GM12874 (cell line): ENCODE data around the gene TRIM61.
A peak's percentile ranks its signal among the peaks of the same experiment; 100 is the strongest.

ENCODE experiments used
- TF ChIP-seq, protein P1 (sequence below): IDR thresholded peaks from 2 replicates; pipeline ENCODE4 v1.5.1; 2011; ENCODE audit warnings: low read depth, mild to moderate bottlenecking, control low read depth, low read length, moderate library complexity; ENCODE audit not compliant: insufficient read depth

TRIM61 gene

DNA sequence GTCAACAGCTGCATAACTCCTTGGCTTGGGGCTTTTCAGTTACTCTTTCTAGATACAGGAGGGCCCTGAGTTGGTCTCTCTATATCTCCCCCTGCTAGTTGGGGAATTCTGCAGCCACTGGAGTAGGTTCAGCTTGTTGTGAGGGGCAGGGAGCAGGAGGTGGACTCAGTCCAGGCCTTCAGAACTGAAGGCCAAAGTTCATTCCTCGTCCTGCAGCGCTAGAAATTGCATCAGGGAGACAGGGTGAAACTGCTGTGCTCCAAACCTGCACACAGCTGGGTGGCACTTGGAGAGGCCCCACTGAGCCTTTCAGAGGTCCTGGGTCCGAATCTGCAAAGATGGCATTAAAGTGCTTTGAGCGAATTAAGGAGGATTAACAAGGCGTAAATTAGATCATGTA lies 29.4 kb upstream of the TRIM61 start:
- TF ChIP-seq, protein P1, sequence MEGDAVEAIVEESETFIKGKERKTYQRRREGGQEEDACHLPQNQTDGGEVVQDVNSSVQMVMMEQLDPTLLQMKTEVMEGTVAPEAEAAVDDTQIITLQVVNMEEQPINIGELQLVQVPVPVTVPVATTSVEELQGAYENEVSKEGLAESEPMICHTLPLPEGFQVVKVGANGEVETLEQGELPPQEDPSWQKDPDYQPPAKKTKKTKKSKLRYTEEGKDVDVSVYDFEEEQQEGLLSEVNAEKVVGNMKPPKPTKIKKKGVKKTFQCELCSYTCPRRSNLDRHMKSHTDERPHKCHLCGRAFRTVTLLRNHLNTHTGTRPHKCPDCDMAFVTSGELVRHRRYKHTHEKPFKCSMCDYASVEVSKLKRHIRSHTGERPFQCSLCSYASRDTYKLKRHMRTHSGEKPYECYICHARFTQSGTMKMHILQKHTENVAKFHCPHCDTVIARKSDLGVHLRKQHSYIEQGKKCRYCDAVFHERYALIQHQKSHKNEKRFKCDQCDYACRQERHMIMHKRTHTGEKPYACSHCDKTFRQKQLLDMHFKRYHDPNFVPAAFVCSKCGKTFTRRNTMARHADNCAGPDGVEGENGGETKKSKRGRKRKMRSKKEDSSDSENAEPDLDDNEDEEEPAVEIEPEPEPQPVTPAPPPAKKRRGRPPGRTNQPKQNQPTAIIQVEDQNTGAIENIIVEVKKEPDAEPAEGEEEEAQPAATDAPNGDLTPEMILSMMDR = no peak

- TF ChIP-seq, protein P1 = no peak
Measured at GRCh38 chr4:165006456-165006855, 29.0 kb upstream of the TRIM61 start.

- TF ChIP-seq, protein P1 = no peak
Measured at GRCh38 chr4:165005352-165005925, 28.0 kb upstream of the TRIM61 start.

GRCh38 chr4:164997941-164998340 lies 20.5 kb upstream of the TRIM61 start:
- TF ChIP-seq, protein P1 = no peak

GRCh38 chr4:164997324-164997723 lies 19.9 kb upstream of the TRIM61 start:
- TF ChIP-seq, protein P1 = peak; percentile 25; the same call in 1 of the 2 replicates

DNA sequence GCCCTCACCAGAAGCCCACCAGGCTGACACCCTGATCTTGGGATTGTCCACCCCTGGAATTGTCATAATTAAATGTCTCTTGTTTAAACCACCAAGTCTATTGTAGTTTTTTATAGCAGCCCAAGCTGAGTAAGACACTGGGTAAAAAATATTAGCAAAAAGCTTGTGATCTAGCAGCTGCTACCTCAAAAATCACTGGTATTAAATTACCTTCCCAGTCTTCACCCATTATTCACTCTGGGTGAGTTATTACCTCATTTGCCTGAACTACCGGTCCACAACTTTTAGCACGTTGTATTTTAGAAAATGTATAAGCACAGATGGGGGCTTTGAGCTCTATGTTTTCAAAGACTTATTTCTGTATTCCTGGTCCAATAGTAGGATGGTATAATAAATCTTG lies 12.0 kb upstream of the TRIM61 start:
- TF ChIP-seq, protein P1 = no peak

DNA sequence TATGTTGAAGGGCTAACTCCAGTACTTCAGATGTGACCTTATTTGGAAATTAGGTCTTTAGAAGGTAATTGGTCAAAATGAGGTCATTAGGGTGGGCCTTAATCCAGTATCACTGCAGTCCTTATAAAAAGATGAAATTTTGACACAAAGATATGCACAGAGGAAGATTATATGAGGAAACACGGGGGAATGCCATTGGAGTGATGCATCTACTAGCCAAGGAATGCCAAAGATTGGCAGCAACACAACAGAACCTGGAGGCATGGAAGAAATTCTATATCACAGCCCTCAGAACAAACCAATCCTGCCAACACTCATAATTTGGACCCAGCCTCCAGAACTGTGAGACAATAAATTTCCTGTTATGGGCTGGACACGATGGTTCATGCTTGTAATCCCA lies 17.6 kb downstream of the TRIM61 start:
- TF ChIP-seq, protein P1 = no peak
